GM12875 (cell line): ENCODE measurements around the gene MATN3.

Experiments
- H3K4me3 ChIP-seq: one replicate; pipeline ENCODE4 v1.5.1; 2011; ENCODE audit warnings: low read depth, low read length, control low read depth
- CTCF ChIP-seq: IDR thresholded peaks from 2 replicates; pipeline ENCODE4 v1.5.1; 2011; ENCODE audit warnings: low read depth, mild to moderate bottlenecking, control low read depth, inconsistent platforms, low read length, moderate library complexity, borderline replicate concordance; ENCODE audit not compliant: insufficient read depth

Gene MATN3

GRCh38 chr2:20012282-20013125, at the start of gene MATN3:
Gene MATN3, minus strand, starts transcription at chr2:20012668. Its CDS starts 37 bp downstream, at chr2:20012631.
- no peak for TF ChIP-seq CTCF
- no peak within 1 kb of the TSS for H3K4me3 ChIP-seq

GRCh38 chr2:20061940-20062339, 49.5 kb upstream of the MATN3 start:
- H3K4me3 ChIP-seq, result no peak overlapping the region
- no peak for TF ChIP-seq CTCF

GRCh38 chr2:20061476-20061875, 49.0 kb upstream of the MATN3 start:
- TF ChIP-seq CTCF, result no peak
- H3K4me3 ChIP-seq, result no peak overlapping the region

- no peak for TF ChIP-seq CTCF
Observed at GRCh38 chr2:20060106-20060505, 47.6 kb upstream of the MATN3 start.

GRCh38 chr2:20057268-20057667, 44.8 kb upstream of the MATN3 start:
- TF ChIP-seq CTCF, result no peak
- H3K4me3 ChIP-seq, result no peak overlapping the region

More at GRCh38 chr2:20060106-20060505, 47.6 kb upstream of the MATN3 start:
- H3K4me3 ChIP-seq, result no peak overlapping the region

- no peak overlapping the region for H3K4me3 ChIP-seq
- TF ChIP-seq CTCF, result no peak
Observed at GRCh38 chr2:20054931-20055330, 42.5 kb upstream of the MATN3 start.

- no peak overlapping the region for H3K4me3 ChIP-seq
- no peak for TF ChIP-seq CTCF
Observed at GRCh38 chr2:20054119-20054518, 41.7 kb upstream of the MATN3 start.
